Activated gamma-delta T cell (primary cell): ENCODE data around the gene CIB1.
A peak's percentile ranks its signal among the peaks of the same experiment; 100 is the strongest.
"Not testable (repeated sequence)": the region's sequence is repeated elsewhere in the genome, so short reads cannot be mapped to it uniquely, and the experiment has no call there.

ENCODE experiments used
- DNase-seq: peaks from one replicate; lab custom pipeline; 2025; lab: John Stamatoyannopoulos, UW
- total RNA-seq, 2 donors: gene quantifications; one replicate each; lab custom pipeline; 2026; lab: John Stamatoyannopoulos, UW

The CIB1 gene
- 106 to 158 reads per million in 2 donors for total RNA-seq

GRCh38 chr15:90233387-90234095 lies at the start of gene CIB1:
Gene CIB1, minus strand, starts transcription at chr15:90233941. Its CDS starts 56 bp downstream, at chr15:90233885.
- DNase-seq = peak; percentile 98

- not testable (repeated sequence) for DNase-seq
These were observed 47.9 kb upstream of the CIB1 start for GRCh38 chr15:90281637-90282036.

GRCh38 chr15:90280743-90281142 lies 47.0 kb upstream of the CIB1 start:
- not testable (repeated sequence) for DNase-seq

- not testable (repeated sequence) for DNase-seq
These were observed 44.7 kb upstream of the CIB1 start for GRCh38 chr15:90278467-90278866.

- DNase-seq = no peak
These were observed 37.9 kb upstream of the CIB1 start for GRCh38 chr15:90271459-90272166.

GRCh38 chr15:90270502-90271150 lies 36.9 kb upstream of the CIB1 start:
- no peak for DNase-seq

GRCh38 chr15:90268415-90268814 lies 34.7 kb upstream of the CIB1 start:
- no peak for DNase-seq

- no peak for DNase-seq
These were observed 32.7 kb upstream of the CIB1 start for GRCh38 chr15:90266485-90266884.

GRCh38 chr15:90266061-90266431 lies 32.3 kb upstream of the CIB1 start:
- DNase-seq = no peak

- DNase-seq = peak; percentile 54
These were observed 31.7 kb upstream of the CIB1 start, which contains the start of gene NGRN for GRCh38 chr15:90265271-90266060. Gene NGRN, plus strand, starts transcription at chr15:90265672. Its CDS starts 41 bp downstream, at chr15:90265713.

- no peak for DNase-seq
These were observed 30.9 kb upstream of the CIB1 start for GRCh38 chr15:90264671-90265070.

- DNase-seq = no peak
These were observed 28.7 kb upstream of the CIB1 start for GRCh38 chr15:90262426-90262825.

- no peak for DNase-seq
These were observed 28.1 kb upstream of the CIB1 start for GRCh38 chr15:90261811-90262210.

- DNase-seq = not testable (repeated sequence)
These were observed 27.0 kb upstream of the CIB1 start for GRCh38 chr15:90260731-90261130.

- no peak for DNase-seq
These were observed 25.8 kb upstream of the CIB1 start for GRCh38 chr15:90259524-90259923.

GRCh38 chr15:90257776-90258175 lies 24.0 kb upstream of the CIB1 start:
- no peak for DNase-seq

GRCh38 chr15:90249203-90249863 lies 15.6 kb upstream of the CIB1 start, which contains the start of gene TTLL13:
Gene TTLL13, plus strand, starts transcription at chr15:90249556. Its CDS starts 1,075 bp downstream, at chr15:90250631.
- peak; percentile 19 for DNase-seq

GRCh38 chr15:90248789-90249202 lies 15.1 kb upstream of the CIB1 start:
- DNase-seq = no peak

GRCh38 chr15:90243943-90244639 lies 10.3 kb upstream of the CIB1 start:
- no peak for DNase-seq

GRCh38 chr15:90241343-90242192 lies 7.8 kb upstream of the CIB1 start:
- no peak for DNase-seq
